ENCODE measurements around the gene TDRD7.
"Not testable (repeated sequence)": the region's sequence is repeated elsewhere in the genome, so short reads cannot be mapped to it uniquely, and the experiment has no call there.

The TDRD7 gene

DNA sequence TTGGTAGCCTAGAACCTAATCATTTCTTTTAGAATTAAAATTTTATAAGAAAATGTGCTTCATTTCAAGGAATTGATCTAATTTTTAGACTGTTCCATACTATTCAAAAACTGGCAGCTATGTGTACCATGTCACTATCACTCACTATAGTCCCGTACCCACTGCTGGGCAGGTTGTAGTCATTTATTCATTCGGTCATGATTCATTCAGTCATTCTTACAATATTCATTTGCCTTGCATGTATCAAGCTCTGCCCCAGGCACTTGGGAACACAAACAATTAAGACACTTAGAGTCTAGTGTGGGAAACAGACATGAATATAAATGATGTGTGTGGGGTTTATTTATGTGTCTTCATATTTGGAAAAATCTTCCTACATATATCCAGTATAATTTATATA, 26.4 kb downstream of the TDRD7 start:
- peaks cover 12 to 37% (median 18%) of the 10 kb centered on the region in 5 donors for H3K36me3 ChIP-seq (ENCODE audit: control insufficient read depth in 5 of 5, insufficient read depth in 5 of 5, low read length in 5 of 5)
- no peaks in the 10 kb centered on the region for H3K27me3 ChIP-seq (ENCODE audit: control insufficient read depth in 5 of 5, insufficient read depth in 4 of 5, low read length in 5 of 5)
- no peaks in the 10 kb centered on the region for H3K9me3 ChIP-seq (ENCODE audit: control insufficient read depth in 5 of 5, low read length in 5 of 5)
- H3K4me1 ChIP-seq (ENCODE audit: control insufficient read depth in 5 of 5, insufficient read depth in 5 of 5, low read length in 5 of 5), result no peaks in the 10 kb centered on the region
- no peak overlapping the region for H3K9ac ChIP-seq (ENCODE audit: low read length in 5 of 5)
- H3K27ac ChIP-seq (ENCODE audit: low read depth, low read length), result no peak overlapping the region
- H3K4me3 ChIP-seq (ENCODE audit: low read depth in 1 of 5, low read length in 5 of 5), result no peak overlapping the region

DNA sequence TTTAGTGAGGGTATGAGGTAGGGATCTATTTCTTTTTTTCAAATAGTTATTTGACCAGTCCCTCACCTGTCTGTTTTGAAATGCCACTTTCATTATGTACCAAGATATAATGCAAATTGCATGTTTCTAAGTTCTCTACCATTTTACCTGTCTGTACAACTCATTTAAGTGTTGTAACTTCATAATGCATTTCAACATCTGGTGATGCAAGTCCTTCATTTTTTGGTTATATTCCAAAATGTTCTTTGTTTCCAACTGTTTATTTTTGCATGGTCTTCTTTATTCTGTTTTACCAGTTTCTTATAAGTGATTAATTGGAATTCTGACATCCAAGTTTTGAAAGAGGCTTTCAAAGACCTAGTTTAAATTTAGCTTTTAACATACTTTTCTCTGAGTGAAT, 26.8 kb downstream of the TDRD7 start:
- H3K27ac ChIP-seq (ENCODE audit: low read depth, low read length), result no peak overlapping the region
- no peaks in the 10 kb centered on the region for H3K9me3 ChIP-seq (ENCODE audit: control insufficient read depth in 5 of 5, low read length in 5 of 5)
- H3K4me1 ChIP-seq (ENCODE audit: control insufficient read depth in 5 of 5, insufficient read depth in 5 of 5, low read length in 5 of 5), result no peaks in the 10 kb centered on the region
- H3K36me3 ChIP-seq (ENCODE audit: control insufficient read depth in 5 of 5, insufficient read depth in 5 of 5, low read length in 5 of 5), result peaks cover 8 to 35% (median 16%) of the 10 kb centered on the region in 5 donors
- H3K9ac ChIP-seq (ENCODE audit: low read length in 5 of 5), result no peak overlapping the region
- no peaks in the 10 kb centered on the region for H3K27me3 ChIP-seq (ENCODE audit: control insufficient read depth in 5 of 5, insufficient read depth in 4 of 5, low read length in 5 of 5)
- no peak overlapping the region for H3K4me3 ChIP-seq (ENCODE audit: low read depth in 1 of 5, low read length in 5 of 5)

DNA sequence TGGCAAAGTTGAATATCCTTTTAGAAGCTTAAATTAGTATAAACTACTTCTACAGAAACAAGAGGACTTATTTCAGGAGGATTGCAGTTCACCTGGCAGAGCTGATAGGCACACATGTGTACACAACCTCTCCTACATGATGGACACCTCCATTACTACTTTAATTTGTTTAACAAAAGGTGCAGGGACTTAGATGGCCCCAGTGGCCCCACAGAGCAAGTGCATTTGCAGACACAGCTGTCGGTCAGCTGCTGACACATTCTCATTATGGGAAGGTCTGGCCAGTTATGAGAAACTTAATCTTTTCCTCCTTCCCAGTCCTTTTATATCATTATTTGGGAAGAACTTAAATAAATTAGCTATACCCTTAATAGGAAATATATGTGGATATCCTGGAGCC, 28.3 kb downstream of the TDRD7 start:
- H3K36me3 ChIP-seq (ENCODE audit: control insufficient read depth in 5 of 5, insufficient read depth in 5 of 5, low read length in 5 of 5), result peaks cover 6 to 28% (median 15%) of the 10 kb centered on the region in 5 donors
- no peak overlapping the region for H3K4me3 ChIP-seq (ENCODE audit: low read depth in 1 of 5, low read length in 5 of 5)
- no peaks in the 10 kb centered on the region for H3K4me1 ChIP-seq (ENCODE audit: control insufficient read depth in 5 of 5, insufficient read depth in 5 of 5, low read length in 5 of 5)
- H3K27me3 ChIP-seq (ENCODE audit: control insufficient read depth in 5 of 5, insufficient read depth in 4 of 5, low read length in 5 of 5), result no peaks in the 10 kb centered on the region
- no peak overlapping the region for H3K9ac ChIP-seq (ENCODE audit: low read length in 5 of 5)
- H3K27ac ChIP-seq (ENCODE audit: low read depth, low read length), result no peak overlapping the region
- no peaks in the 10 kb centered on the region for H3K9me3 ChIP-seq (ENCODE audit: control insufficient read depth in 5 of 5, low read length in 5 of 5)

DNA sequence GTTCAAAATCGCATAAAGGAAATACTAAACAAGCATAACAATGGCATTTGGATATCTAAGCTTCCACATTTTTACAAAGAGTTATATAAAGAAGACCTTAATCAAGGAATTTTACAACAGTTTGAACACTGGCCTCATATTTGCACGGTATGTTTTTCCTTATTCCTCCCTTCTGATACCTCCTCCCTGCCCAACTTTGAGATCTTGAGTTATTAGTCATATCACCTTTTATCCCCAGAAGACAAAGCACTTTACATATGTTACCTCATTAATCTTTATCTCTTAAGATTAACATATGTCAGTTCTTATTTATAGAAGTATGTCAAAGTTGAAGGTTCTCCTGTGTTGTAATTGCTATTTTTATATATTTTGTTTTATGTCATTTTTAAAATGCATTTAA, 29.8 kb downstream of the TDRD7 start:
- H3K9ac ChIP-seq (ENCODE audit: low read length in 5 of 5), result no peak overlapping the region
- no peak overlapping the region for H3K27ac ChIP-seq (ENCODE audit: low read depth, low read length)
- H3K4me3 ChIP-seq (ENCODE audit: low read depth in 1 of 5, low read length in 5 of 5), result no peak overlapping the region
- peaks cover 6 to 29% (median 15%) of the 10 kb centered on the region in 5 donors for H3K36me3 ChIP-seq (ENCODE audit: control insufficient read depth in 5 of 5, insufficient read depth in 5 of 5, low read length in 5 of 5)
- H3K27me3 ChIP-seq (ENCODE audit: control insufficient read depth in 5 of 5, insufficient read depth in 4 of 5, low read length in 5 of 5), result no peaks in the 10 kb centered on the region
- no peaks in the 10 kb centered on the region for H3K4me1 ChIP-seq (ENCODE audit: control insufficient read depth in 5 of 5, insufficient read depth in 5 of 5, low read length in 5 of 5)
- H3K9me3 ChIP-seq (ENCODE audit: control insufficient read depth in 5 of 5, low read length in 5 of 5), result no peaks in the 10 kb centered on the region

DNA sequence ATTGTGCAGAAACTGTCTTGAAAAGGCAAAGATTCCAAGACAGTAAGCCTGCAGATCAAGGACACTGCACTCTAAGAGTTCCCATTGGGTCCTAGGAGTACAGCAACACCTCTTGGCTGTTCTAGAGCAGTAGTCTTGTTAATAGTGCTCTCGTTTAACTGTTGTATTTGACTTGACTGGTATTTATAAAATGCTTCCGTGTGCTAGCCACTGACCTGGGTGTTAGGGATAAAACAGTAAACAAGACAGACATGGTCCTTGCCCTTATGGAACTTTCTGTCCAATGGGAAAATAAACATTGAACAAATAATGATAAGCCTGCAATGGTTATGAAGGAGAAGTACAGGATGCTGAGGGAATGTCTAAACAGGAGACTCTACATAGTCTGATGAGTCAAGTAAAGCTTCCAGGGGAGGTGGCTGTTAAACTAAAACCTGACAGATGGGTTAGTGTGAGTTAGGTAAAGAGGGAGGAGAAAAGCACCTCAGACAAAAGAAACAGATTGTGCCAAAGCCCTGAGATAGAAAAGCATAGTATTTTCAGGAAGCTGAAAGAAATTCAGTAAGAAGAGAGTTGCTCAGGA, 33.3 kb downstream of the TDRD7 start:
- no peak overlapping the region for H3K9ac ChIP-seq (ENCODE audit: low read length in 5 of 5)
- peaks cover 6 to 29% (median 6%) of the 10 kb centered on the region in 5 donors for H3K36me3 ChIP-seq (ENCODE audit: control insufficient read depth in 5 of 5, insufficient read depth in 5 of 5, low read length in 5 of 5)
- no peaks in the 10 kb centered on the region for H3K27me3 ChIP-seq (ENCODE audit: control insufficient read depth in 5 of 5, insufficient read depth in 4 of 5, low read length in 5 of 5)
- no peaks in the 10 kb centered on the region for H3K4me1 ChIP-seq (ENCODE audit: control insufficient read depth in 5 of 5, insufficient read depth in 5 of 5, low read length in 5 of 5)
- H3K4me3 ChIP-seq (ENCODE audit: low read depth in 1 of 5, low read length in 5 of 5), result no peak overlapping the region
- H3K27ac ChIP-seq (ENCODE audit: low read depth, low read length), result no peak overlapping the region
- no peaks in the 10 kb centered on the region for H3K9me3 ChIP-seq (ENCODE audit: control insufficient read depth in 5 of 5, low read length in 5 of 5)

DNA sequence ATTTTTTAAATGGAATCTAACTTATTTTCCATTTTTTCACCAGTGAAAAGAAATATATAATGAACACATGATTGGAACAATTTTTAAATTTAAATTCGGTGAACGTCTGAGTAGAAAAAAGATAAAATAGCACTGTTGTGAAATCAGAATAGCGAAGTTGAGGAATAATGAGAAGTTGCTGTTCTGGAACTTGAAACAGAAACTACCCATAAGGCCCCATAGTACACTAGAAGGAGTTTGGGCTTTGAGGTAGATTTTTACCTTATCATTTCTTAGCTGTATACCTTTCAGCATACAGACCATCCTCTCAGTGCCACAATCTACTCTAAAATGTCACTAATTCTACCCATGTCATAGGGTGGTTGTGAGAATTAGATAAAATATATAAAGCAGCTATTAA, 35.1 kb downstream of the TDRD7 start:
- no peaks in the 10 kb centered on the region for H3K4me1 ChIP-seq (ENCODE audit: control insufficient read depth in 5 of 5, insufficient read depth in 5 of 5, low read length in 5 of 5)
- H3K36me3 ChIP-seq (ENCODE audit: control insufficient read depth in 5 of 5, insufficient read depth in 5 of 5, low read length in 5 of 5), result peaks cover 4 to 32% (median 6%) of the 10 kb centered on the region in 5 donors
- H3K4me3 ChIP-seq (ENCODE audit: low read depth in 1 of 5, low read length in 5 of 5), result no peak overlapping the region
- H3K27me3 ChIP-seq (ENCODE audit: control insufficient read depth in 5 of 5, insufficient read depth in 4 of 5, low read length in 5 of 5), result no peaks in the 10 kb centered on the region
- H3K27ac ChIP-seq (ENCODE audit: low read depth, low read length), result no peak overlapping the region
- H3K9ac ChIP-seq (ENCODE audit: low read length in 5 of 5), result no peak overlapping the region
- H3K9me3 ChIP-seq (ENCODE audit: control insufficient read depth in 5 of 5, low read length in 5 of 5), result no peaks in the 10 kb centered on the region

DNA sequence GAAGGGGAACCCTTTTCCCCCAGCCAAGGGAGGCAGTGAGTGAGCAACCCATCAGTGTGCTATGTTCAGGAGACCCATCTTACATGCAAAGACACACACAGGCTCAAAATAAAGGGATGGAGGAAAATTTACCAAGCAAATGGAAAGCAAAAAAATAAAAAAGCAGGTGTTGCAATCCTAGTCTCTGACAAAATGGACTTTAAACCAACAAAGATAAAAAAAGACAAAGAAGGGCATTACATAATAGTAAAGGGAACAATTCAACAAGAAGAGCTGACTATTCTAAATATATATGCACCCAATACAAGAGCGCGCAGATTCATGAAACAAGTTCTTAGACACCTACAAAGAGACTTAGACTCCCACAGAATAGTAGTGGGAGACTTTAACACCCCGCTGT, 41.7 kb downstream of the TDRD7 start:
- H3K27me3 ChIP-seq (ENCODE audit: control insufficient read depth in 5 of 5, insufficient read depth in 4 of 5, low read length in 5 of 5); H3K4me3 ChIP-seq (ENCODE audit: low read depth in 1 of 5, low read length in 5 of 5); H3K9me3 ChIP-seq (ENCODE audit: control insufficient read depth in 5 of 5, low read length in 5 of 5); H3K4me1 ChIP-seq (ENCODE audit: control insufficient read depth in 5 of 5, insufficient read depth in 5 of 5, low read length in 5 of 5); H3K27ac ChIP-seq (ENCODE audit: low read depth, low read length); H3K9ac ChIP-seq (ENCODE audit: low read length in 5 of 5): not testable (repeated sequence)
- H3K36me3 ChIP-seq (ENCODE audit: control insufficient read depth in 5 of 5, insufficient read depth in 5 of 5, low read length in 5 of 5), result peaks cover 0 to 22% (median 2%) of the 10 kb centered on the region in 5 donors

DNA sequence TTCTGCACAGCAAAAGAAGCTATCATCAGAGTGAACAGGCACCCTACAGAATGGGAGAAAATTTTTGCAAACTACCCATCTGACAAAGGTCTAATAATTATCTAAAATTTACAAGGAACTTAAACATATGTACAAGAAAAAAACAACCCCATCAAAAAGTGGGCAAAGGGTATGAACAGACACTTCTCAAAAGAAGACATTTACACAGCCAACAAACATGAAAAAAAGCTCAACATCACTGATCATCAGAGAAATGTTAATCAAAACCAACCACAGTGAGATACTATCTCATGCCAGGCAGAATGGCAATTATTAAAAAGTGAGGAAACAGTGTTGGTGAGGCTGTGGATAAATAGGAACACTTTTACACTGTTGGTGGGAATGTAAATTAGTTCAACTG, 44.9 kb downstream of the TDRD7 start:
- H3K9me3 ChIP-seq (ENCODE audit: control insufficient read depth in 5 of 5, low read length in 5 of 5); H3K9ac ChIP-seq (ENCODE audit: low read length in 5 of 5); H3K27ac ChIP-seq (ENCODE audit: low read depth, low read length); H3K27me3 ChIP-seq (ENCODE audit: control insufficient read depth in 5 of 5, insufficient read depth in 4 of 5, low read length in 5 of 5); H3K4me1 ChIP-seq (ENCODE audit: control insufficient read depth in 5 of 5, insufficient read depth in 5 of 5, low read length in 5 of 5); H3K4me3 ChIP-seq (ENCODE audit: low read depth in 1 of 5, low read length in 5 of 5): not testable (repeated sequence)
- peaks cover 4 to 10% (median 5%) of the 10 kb centered on the region in 5 donors for H3K36me3 ChIP-seq (ENCODE audit: control insufficient read depth in 5 of 5, insufficient read depth in 5 of 5, low read length in 5 of 5)

DNA sequence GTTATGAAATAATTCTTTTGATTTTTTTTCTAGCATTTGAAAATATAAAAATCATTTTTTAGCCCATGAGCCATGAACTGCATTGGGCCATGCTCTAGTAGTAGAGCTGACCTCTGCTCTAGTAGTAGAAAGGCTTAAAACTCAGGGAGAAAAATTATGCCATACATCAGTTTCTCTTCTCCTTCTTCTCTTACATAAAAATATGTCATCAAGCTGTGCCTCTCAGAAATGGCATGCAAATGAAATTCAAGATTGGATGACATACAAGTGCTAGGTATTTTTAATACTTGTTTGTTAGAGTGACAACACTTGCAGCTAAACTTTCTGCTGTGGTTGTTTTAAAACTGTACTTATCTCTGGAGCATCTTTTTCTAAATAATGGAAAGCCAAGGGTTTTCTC, 47.4 kb downstream of the TDRD7 start:
- Histone ChIP-seq H3K4me1 (ENCODE audit: control insufficient read depth in 5 of 5, insufficient read depth in 5 of 5, low read length in 5 of 5) (no peaks in the 10 kb centered on the region), H3K27me3 (ENCODE audit: control insufficient read depth in 5 of 5, insufficient read depth in 4 of 5, low read length in 5 of 5) (no peaks in the 10 kb centered on the region), H3K36me3 (ENCODE audit: control insufficient read depth in 5 of 5, insufficient read depth in 5 of 5, low read length in 5 of 5) (peaks cover 4 to 20% (median 5%) of the 10 kb centered on the region in 5 donors), H3K9me3 (ENCODE audit: control insufficient read depth in 5 of 5, low read length in 5 of 5) (no peaks in the 10 kb centered on the region), H3K9ac (ENCODE audit: low read length in 5 of 5) (no peak overlapping the region), H3K27ac (ENCODE audit: low read depth, low read length) (no peak overlapping the region), H3K4me3 (ENCODE audit: low read depth in 1 of 5, low read length in 5 of 5) (no peak overlapping the region)

DNA sequence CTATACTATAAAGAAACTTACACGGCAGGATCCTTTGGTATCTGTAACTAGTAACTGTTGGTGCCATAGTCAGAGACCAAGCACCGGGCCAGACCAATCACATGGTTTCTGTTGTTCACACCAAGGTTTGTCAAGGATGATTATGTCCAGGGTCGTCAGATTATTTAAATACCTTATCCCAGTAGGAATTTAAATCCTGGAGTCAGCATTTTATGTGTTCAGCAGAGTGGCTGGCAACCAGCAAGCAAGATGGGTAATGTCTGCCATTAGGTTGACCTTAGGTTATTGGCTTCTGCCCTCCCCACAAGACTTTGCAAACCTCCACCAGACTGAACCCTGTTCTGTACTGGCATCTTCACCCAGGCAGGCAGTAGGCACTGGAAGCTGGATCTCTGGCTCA, 50.3 kb downstream of the TDRD7 start:
- H3K9ac ChIP-seq (ENCODE audit: low read length in 5 of 5), result no peak overlapping the region
- H3K4me3 ChIP-seq (ENCODE audit: low read depth in 1 of 5, low read length in 5 of 5), result no peak overlapping the region
- H3K9me3 ChIP-seq (ENCODE audit: control insufficient read depth in 5 of 5, low read length in 5 of 5), result no peaks in the 10 kb centered on the region
- H3K27me3 ChIP-seq (ENCODE audit: control insufficient read depth in 5 of 5, insufficient read depth in 4 of 5, low read length in 5 of 5), result no peaks in the 10 kb centered on the region
- no peaks in the 10 kb centered on the region for H3K4me1 ChIP-seq (ENCODE audit: control insufficient read depth in 5 of 5, insufficient read depth in 5 of 5, low read length in 5 of 5)
- H3K36me3 ChIP-seq (ENCODE audit: control insufficient read depth in 5 of 5, insufficient read depth in 5 of 5, low read length in 5 of 5), result peaks cover 7 to 35% (median 12%) of the 10 kb centered on the region in 5 donors
- H3K27ac ChIP-seq (ENCODE audit: low read depth, low read length), result no peak overlapping the region

DNA sequence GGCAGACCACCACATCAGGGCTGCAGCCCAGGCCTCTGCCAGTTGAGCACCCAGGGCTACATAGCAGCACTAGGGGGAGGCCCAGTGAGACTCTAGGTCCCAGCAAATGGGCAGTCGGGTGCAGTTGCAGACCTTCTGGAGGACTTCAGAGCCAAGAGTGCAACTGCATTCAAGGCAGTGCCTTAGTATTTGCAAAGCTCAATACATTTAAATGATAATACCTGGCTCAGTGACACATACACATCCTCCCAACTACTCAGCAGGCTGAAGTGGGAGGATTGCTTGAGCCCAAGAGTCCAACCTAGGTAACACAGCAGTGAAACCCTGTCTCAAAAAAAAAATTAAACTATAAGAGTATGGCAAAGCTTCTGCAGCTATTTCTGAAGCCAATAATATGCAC, 51.0 kb downstream of the TDRD7 start:
- no peak overlapping the region for H3K27ac ChIP-seq (ENCODE audit: low read depth, low read length)
- no peaks in the 10 kb centered on the region for H3K9me3 ChIP-seq (ENCODE audit: control insufficient read depth in 5 of 5, low read length in 5 of 5)
- no peaks in the 10 kb centered on the region for H3K4me1 ChIP-seq (ENCODE audit: control insufficient read depth in 5 of 5, insufficient read depth in 5 of 5, low read length in 5 of 5)
- H3K36me3 ChIP-seq (ENCODE audit: control insufficient read depth in 5 of 5, insufficient read depth in 5 of 5, low read length in 5 of 5), result peaks cover 7 to 35% (median 12%) of the 10 kb centered on the region in 5 donors
- H3K4me3 ChIP-seq (ENCODE audit: low read depth in 1 of 5, low read length in 5 of 5), result no peak overlapping the region
- no peak overlapping the region for H3K9ac ChIP-seq (ENCODE audit: low read length in 5 of 5)
- H3K27me3 ChIP-seq (ENCODE audit: control insufficient read depth in 5 of 5, insufficient read depth in 4 of 5, low read length in 5 of 5), result no peaks in the 10 kb centered on the region
